Common myeloid progenitor, CD34-positive (primary cell): Measurements from ENCODE around the gene FAM118B.
A peak's percentile ranks its signal among the peaks of the same experiment; 100 is the strongest.

ENCODE experiments used
- CTCF ChIA-PET: fragments of 350-600 bp; sonication (Branson Sonifier 250); formaldehyde crosslinking; loops from one replicate; lab custom pipeline; 2021; ENCODE audit warnings: antibody characterized with exemption; lab: Charles Lee
- POLR2A ChIA-PET: fragments of 350-600 bp; sonication (Branson Sonifier 250); formaldehyde crosslinking; loops from one replicate; lab custom pipeline; 2021; ENCODE audit warnings: antibody characterized with exemption; lab: Charles Lee
- DNase-seq, 3 donors: peaks; one replicate each; pipeline versions ENCODE4 v3.0.0 to v3.0.0-alpha.2; 2013
- H3K27ac ChIP-seq, 2 experiments: 1 replicate in 1 of 2; 2 replicates in 1 of 2; pipeline ENCODE4 v1.7.0; 2013; ENCODE audit warnings: inconsistent platforms in 2 of 2, low read length in 2 of 2, mild to moderate bottlenecking in 2 of 2, low read depth in 1 of 2, moderate library complexity in 1 of 2; ENCODE audit not compliant: severe bottlenecking in 2 of 2, insufficient read depth in 1 of 2, poor library complexity in 1 of 2
- H3K27me3 ChIP-seq, 5 experiments: replicated peaks in 2 of 5; 1 replicate in 3 of 5; 2 replicates in 2 of 5; pipeline versions ENCODE4 v1.6.1 to v1.7.0; 2013; ENCODE audit warnings: low read length in 4 of 5, mild to moderate bottlenecking in 2 of 5, moderate library complexity in 2 of 5, inconsistent platforms in 1 of 5; ENCODE audit not compliant: insufficient read depth in 5 of 5, control insufficient read depth in 4 of 5
- H3K36me3 ChIP-seq, 4 experiments: 1 replicate in 2 of 4; 2 replicates in 2 of 4; pipeline versions ENCODE4 v1.6.1 to v1.7.0; 2013; ENCODE audit warnings: low read length in 3 of 4, control low read depth in 1 of 4, mild to moderate bottlenecking in 1 of 4; ENCODE audit not compliant: control insufficient read depth in 4 of 4, insufficient read depth in 4 of 4
- H3K4me1 ChIP-seq, 4 experiments: 1 replicate in 3 of 4; 2 replicates in 1 of 4; pipeline versions ENCODE4 v1.6.1 to v1.7.1; 2013; ENCODE audit warnings: low read length in 3 of 4, mild to moderate bottlenecking in 3 of 4, control low read depth in 1 of 4, inconsistent platforms in 1 of 4, moderate library complexity in 1 of 4; ENCODE audit not compliant: control insufficient read depth in 4 of 4, insufficient read depth in 4 of 4; ENCODE audit errors: control extremely low read depth in 1 of 4
- H3K4me3 ChIP-seq, 7 experiments: 1 replicate in 4 of 7; 2 replicates in 3 of 7; pipeline versions ENCODE4 v1.5.1 to v1.7.0; 2013; ENCODE audit warnings: mild to moderate bottlenecking in 7 of 7, low read length in 6 of 7, moderate library complexity in 6 of 7, inconsistent platforms in 2 of 7, low read depth in 2 of 7, control low read depth in 1 of 7; ENCODE audit not compliant: insufficient read depth in 4 of 7, control insufficient read depth in 1 of 7; ENCODE audit errors: extremely low read depth in 1 of 7
- H3K9me3 ChIP-seq, 5 experiments: 1 replicate in 4 of 5; 2 replicates in 1 of 5; pipeline versions ENCODE4 v1.6.1 to v1.7.1; 2013; ENCODE audit warnings: low read length in 4 of 5, mild to moderate bottlenecking in 2 of 5, inconsistent platforms in 1 of 5, low read depth in 1 of 5, moderate library complexity in 1 of 5; ENCODE audit not compliant: control insufficient read depth in 4 of 5, insufficient read depth in 2 of 5; ENCODE audit errors: control extremely low read depth in 1 of 5
- WGBS: methylation state at CpG from one replicate; pipeline ENCODE4 v1.1.5; 2013; ENCODE audit not compliant: insufficient coverage; 5-methylcytosine and 5-hydroxymethylcytosine counted together

The FAM118B gene

DNA sequence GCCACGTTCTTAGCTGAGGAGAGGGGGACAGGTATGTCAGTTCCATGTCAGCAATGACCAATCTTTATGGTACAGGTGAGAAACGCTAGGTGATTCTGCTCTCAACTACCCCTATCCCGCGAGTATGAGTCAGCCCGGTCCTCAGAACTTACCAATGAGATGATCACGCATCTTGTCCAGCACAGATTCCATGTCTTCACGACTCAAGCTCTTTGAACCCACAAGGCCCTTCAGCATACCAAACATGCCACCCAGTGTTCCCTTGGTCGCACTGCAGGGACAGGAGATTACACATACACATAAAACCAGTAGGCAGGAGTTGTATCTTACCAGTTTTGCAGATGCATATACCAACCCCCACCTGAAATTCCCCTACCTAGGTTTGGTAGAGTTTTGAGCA lies 54.2 kb downstream of the FAM118B start:
- Histone ChIP-seq H3K27me3 (no peaks in the 10 kb centered on the region), H3K36me3 (peaks cover 13 to 66% (median 50%) of the 10 kb centered on the region in 4 experiments), H3K4me3 (no peak overlapping the region), H3K9me3 (no peaks in the 10 kb centered on the region), H3K4me1 (peaks cover 7 to 19% (median 17%) of the 10 kb centered on the region in 4 experiments), H3K27ac (no peak overlapping the region)
- WGBS: 97% methylated on average over 5 of the region's 8 CpGs
- POLR2A ChIA-PET: no interaction called here
- peak in 2 of 3 donors; percentile 49 to 51 for DNase-seq
- CTCF ChIA-PET: interaction anchor here (1.0 to 1.5 kb wide), 3 partner anchors 14 to 72 kb away, joined by 3 to 5 read pairs (median 3); no protein-coding TSS in a partner anchor

DNA sequence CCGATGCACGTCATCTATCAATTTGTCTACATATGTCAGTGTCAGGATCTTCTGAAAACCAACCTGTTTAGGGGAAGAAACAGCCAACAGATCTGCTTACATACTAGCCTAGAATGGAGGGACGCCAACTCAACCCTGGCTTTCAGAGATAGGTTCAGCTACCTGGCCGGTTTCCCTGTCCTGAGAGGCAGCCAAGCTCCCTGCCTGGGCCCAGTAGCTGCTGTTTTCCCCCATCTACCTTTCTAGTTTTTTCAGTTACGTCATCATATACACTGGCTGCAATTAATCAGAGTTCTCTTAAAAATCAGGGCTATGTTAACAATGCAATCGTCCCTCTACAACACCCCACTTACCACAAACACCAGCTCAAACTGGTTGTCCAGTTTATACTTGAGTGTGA lies 56.1 kb downstream of the FAM118B start:
- Histone ChIP-seq H3K27ac (peak overlapping the region; percentile 89 to 94), H3K4me3 (peak overlapping the region in 6 of 7 experiments; percentile 87 to 99 (median 98)), H3K9me3 (no peaks in the 10 kb centered on the region), H3K4me1 (peaks cover 7 to 19% (median 17%) of the 10 kb centered on the region in 4 experiments), H3K36me3 (peaks cover 11 to 66% (median 42%) of the 10 kb centered on the region in 4 experiments), H3K27me3 (no peaks in the 10 kb centered on the region)
- DNase-seq: no peak
- ChIA-PET POLR2A (interaction anchor here (0.6 to 1.6 kb wide), 4 partner anchors 11 to 55 kb away, joined by 3 to 7 read pairs (median 4); partner anchors contain the start of genes FAM118B and TIRAP), CTCF (no interaction called here)
- WGBS: 97% methylated on average over 4 of the region's 6 CpGs

DNA sequence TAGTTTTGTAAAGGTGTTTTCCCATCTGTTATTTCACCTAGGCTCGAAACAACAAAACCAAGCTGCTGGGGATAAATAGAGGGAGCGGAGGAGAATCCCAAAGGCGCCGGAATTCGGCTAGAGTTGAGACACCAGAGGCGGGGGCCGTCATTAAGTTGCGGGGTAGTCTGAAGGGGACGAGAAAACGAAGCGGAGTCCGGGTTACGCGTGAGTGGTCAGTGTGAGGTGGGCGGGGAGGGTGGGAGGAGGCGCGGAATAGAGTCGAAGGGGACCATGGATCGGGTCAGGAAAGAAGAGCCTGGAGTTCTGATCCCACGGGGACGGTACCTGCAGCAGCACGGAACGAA lies 56.8 kb downstream of the FAM118B start:
- DNase-seq: no peak
- WGBS: 0% methylated on average over 12 of the region's 23 CpGs
- ChIA-PET POLR2A (interaction anchor here (1.0 to 1.6 kb wide), 3 partner anchors 10 to 56 kb away, joined by 3 to 7 read pairs (median 4); partner anchors contain the start of genes FAM118B and TIRAP), CTCF (no interaction called here)
- no peaks in the 10 kb centered on the region for H3K27me3 ChIP-seq
- peak overlapping the region; percentile 87 to 99 (median 97) for H3K4me3 ChIP-seq
- peaks cover 11 to 66% (median 40%) of the 10 kb centered on the region in 4 experiments for H3K36me3 ChIP-seq
- peak overlapping the region; percentile 89 to 94 for H3K27ac ChIP-seq
- H3K9me3 ChIP-seq: no peaks in the 10 kb centered on the region
- H3K4me1 ChIP-seq: peaks cover 7 to 19% (median 17%) of the 10 kb centered on the region in 4 experiments

DNA sequence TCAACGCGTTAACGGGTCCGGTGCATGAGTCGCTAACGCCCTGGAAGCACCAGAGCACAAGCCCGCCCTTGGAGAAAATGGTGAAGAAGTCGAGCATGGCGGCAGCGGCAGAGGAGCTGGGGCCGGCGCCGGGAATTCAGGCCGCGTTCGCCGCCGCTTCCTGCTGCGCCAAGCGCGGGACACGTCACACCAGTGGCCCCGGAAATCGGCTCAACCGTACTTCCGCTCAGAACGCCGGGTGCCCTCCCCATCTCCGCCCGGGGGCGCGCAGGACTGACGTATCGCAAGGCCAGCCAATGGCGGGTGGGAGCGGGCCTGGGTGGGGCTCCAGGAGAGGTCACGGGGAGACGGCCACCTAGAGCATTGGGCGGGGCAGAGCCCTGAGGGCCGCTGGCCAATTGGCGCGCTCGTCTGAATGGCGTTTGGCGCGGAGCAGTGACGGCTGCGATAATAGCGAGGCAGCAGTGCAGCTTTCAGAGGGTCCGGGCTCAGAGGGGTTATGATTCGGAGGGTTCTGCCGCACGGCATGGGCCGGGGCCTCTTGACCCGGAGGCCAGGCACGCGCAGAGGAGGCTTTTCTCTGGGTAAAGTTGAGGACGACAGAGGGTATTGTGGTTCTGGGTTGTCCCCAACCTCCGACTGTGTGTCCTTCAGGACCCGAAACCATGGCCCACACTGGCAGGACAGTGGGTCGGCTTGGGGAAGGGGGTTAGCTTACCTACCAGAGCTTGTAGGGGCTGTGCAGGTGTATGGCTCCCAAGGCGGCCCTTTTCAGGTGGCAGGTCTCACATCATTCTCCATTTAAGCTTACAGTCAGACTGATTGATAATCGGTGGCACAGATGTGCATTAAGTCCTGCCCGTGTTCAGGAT lies 57.4 kb downstream of the FAM118B start, which contains the start of the genes FOXRED1 and SRPRA:
TSS of gene FOXRED1 (plus strand) at position 447 of the 872 bp plus-strand sequence. CDS start at position 500, 53 bp downstream.
TSS of gene SRPRA (minus strand) at position 188 of the 872 bp plus-strand sequence. CDS start at position 97, 91 bp downstream.
- Histone ChIP-seq H3K36me3 (peaks cover 11 to 66% (median 38%) of the 10 kb centered on the region in 4 experiments), H3K27ac (peak within 1 kb of the TSS; percentile 89 to 94), H3K27me3 (no peaks in the 10 kb centered on the region), H3K9me3 (no peaks in the 10 kb centered on the region), H3K4me3 (peak within 1 kb of the TSS; percentile 87 to 99 (median 97)), H3K4me1 (peaks cover 7 to 19% (median 17%) of the 10 kb centered on the region in 4 experiments)
- ChIA-PET POLR2A (interaction anchor here (0.6 to 1.6 kb wide), 4 partner anchors 10 to 381 kb away, joined by 3 to 7 read pairs (median 4); partner anchors contain the start of genes FAM118B and TIRAP), CTCF (interaction anchor here (0.7 kb wide), 1 partner anchor 11 kb away, joined by 4 read pairs; no protein-coding TSS in a partner anchor)
- DNase-seq: peak; percentile 99 to 100 (median 100)
- whole genome bisulfite sequencing: under 1% methylated on average over 54 of the region's 64 CpGs

DNA sequence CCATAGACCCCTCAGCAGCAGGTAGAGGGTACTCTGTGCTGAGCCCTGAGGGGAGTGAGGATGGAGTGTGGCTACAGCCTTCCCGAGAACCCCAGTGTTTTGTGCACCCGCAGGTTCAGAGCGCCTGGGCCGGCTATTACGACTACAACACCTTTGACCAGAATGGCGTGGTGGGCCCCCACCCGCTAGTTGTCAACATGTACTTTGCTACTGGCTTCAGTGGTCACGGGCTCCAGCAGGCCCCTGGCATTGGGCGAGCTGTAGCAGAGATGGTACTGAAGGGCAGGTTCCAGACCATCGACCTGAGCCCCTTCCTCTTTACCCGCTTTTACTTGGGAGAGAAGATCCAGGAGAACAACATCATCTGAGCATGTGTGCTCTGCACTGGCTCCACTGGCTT lies 65.7 kb downstream of the FAM118B start:
- Histone ChIP-seq H3K36me3 (peaks cover 0 to 65% (median 38%) of the 10 kb centered on the region in 4 experiments), H3K27ac (no peak overlapping the region), H3K4me3 (no peak overlapping the region), H3K4me1 (peaks cover 2 to 23% (median 18%) of the 10 kb centered on the region in 4 experiments), H3K9me3 (no peaks in the 10 kb centered on the region), H3K27me3 (no peaks in the 10 kb centered on the region)
- ChIA-PET POLR2A (no interaction called here), CTCF (interaction anchor here (1.2 kb wide), 1 partner anchor 10 kb away, joined by 3 read pairs; no protein-coding TSS in a partner anchor)
- 95% methylated on average over 10 of the region's 11 CpGs for WGBS
- DNase-seq: no peak

DNA sequence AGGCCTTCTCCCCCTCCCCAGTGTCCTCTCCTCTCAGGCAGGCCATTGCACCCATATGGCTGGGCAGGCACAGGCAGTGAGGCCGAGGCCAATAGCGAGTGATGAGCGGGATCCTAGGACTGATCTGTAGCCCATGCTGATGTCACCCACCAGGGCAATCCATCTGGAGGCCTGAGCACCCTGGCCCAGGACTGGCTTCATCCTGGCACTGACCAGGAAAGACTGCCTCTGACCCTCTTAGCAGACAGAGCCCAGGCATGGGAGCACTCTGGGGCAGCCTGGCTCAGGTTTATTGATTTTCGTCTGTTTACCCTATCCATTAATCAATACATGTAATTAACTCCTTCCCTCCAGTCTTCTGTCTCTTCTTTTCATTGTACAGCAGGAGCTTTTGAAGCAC lies 66.2 kb downstream of the FAM118B start:
- POLR2A ChIA-PET: interaction anchor here (1.5 kb wide), 1 partner anchor 10 kb away, joined by 3 read pairs; the partner anchor contains the start of gene SRPRA
- 100% methylated on average over 3 of the region's 4 CpGs for WGBS
- Histone ChIP-seq H3K27ac (no peak overlapping the region), H3K9me3 (no peaks in the 10 kb centered on the region), H3K36me3 (peaks cover 0 to 60% (median 37%) of the 10 kb centered on the region in 4 experiments), H3K4me1 (peaks cover 2 to 26% (median 22%) of the 10 kb centered on the region in 4 experiments), H3K4me3 (no peak overlapping the region), H3K27me3 (no peaks in the 10 kb centered on the region)
- DNase-seq: no peak
- CTCF ChIA-PET: interaction anchor here (0.6 kb wide), 1 partner anchor 15 kb away, joined by 3 read pairs; no protein-coding TSS in a partner anchor
